Testis (tissue), 2 donors: ENCODE data around the gene SLC7A14.

ENCODE experiments used
- CTCF ChIP-seq, 3 experiments: fragments of 450-650 bp in 2 of 3; fragments of 200-600 bp in 1 of 3; sonication (generic) in 1 of 3; IDR thresholded peaks; one replicate each; pipeline ENCODE4 v1.5.1; 2016 to 2019; ENCODE audit warnings: antibody characterized with exemption in 3 of 3, mild to moderate bottlenecking in 2 of 3, moderate library complexity in 1 of 3
- POLR2A ChIP-seq: fragments of 450-650 bp; IDR thresholded peaks from one replicate; pipeline ENCODE4 v1.6.1; 2017; ENCODE audit warnings: antibody characterized with exemption, mild to moderate bottlenecking, moderate library complexity

- TF ChIP-seq CTCF (IDR thresholded peaks at IDR 0.05): no peak
- no peak for TF ChIP-seq POLR2A
Observed at GRCh38 chr3:170440344-170440743, 145.5 kb downstream of the SLC7A14 start.
